GM23338 (cell line): Measurements from ENCODE around the gene JAM3. TPM values are rescaled to one million over a fixed set of nuclear protein-coding genes. Genes with fewer than 3 reads are reported as not detected.

Experiments
- ATAC-seq: fragments of 200-7000 bp; cut with Tn5 transposase; 3 replicates; pipeline ENCODE4 v1.9.1; 2020
- DNase-seq: peaks from one replicate; pipeline ENCODE4 v3.0.0-alpha.2; 2015; ENCODE audit warnings: low spot score
- H2AFZ ChIP-seq: fragments of 200-600 bp; sonication (generic); 2 replicates; pipeline ENCODE4 v1.8.0; 2016; ENCODE audit warnings: antibody characterized with exemption, mild to moderate bottlenecking, moderate library complexity
- H3F3A ChIP-seq: fragments of 200-600 bp; sonication (generic); replicated peaks from 2 replicates; pipeline ENCODE4 v1.8.0; 2017; ENCODE audit warnings: antibody characterized with exemption, mixed run types, low read depth
- H3K27ac ChIP-seq: fragments of 200-600 bp; sonication (generic); 2 replicates; pipeline ENCODE4 v1.6.1; 2016; ENCODE audit warnings: low read depth
- H3K27me3 ChIP-seq: fragments of 200-600 bp; sonication (generic); 2 replicates; pipeline ENCODE4 v1.8.0; 2016; ENCODE audit warnings: mild to moderate bottlenecking, mixed run types, moderate library complexity; ENCODE audit not compliant: insufficient read depth
- H3K36me3 ChIP-seq: fragments of 200-600 bp; sonication (generic); 2 replicates; pipeline ENCODE4 v1.8.0; 2016; ENCODE audit warnings: mild to moderate bottlenecking; ENCODE audit not compliant: insufficient read depth
- H3K4me1 ChIP-seq: fragments of 200-600 bp; sonication (generic); 2 replicates; pipeline ENCODE4 v1.8.0; 2016; ENCODE audit warnings: mild to moderate bottlenecking, moderate library complexity; ENCODE audit not compliant: insufficient read depth
- H3K4me2 ChIP-seq: fragments of 200-600 bp; sonication (generic); 2 replicates; pipeline ENCODE4 v1.7.1; 2017; ENCODE audit warnings: mixed run types
- H3K4me3 ChIP-seq: fragments of 200-600 bp; sonication (generic); 2 replicates; pipeline ENCODE4 v1.6.1; 2016; ENCODE audit warnings: mixed run types
- H3K79me2 ChIP-seq: fragments of 200-600 bp; sonication (generic); replicated peaks from 2 replicates; pipeline ENCODE4 v1.8.0; 2017; ENCODE audit warnings: mild to moderate bottlenecking; ENCODE audit not compliant: insufficient read depth
- H3K9me2 ChIP-seq: fragments of 200-600 bp; sonication (generic); 2 replicates; pipeline ENCODE4 v1.8.0; 2017; ENCODE audit not compliant: insufficient read depth
- H4K20me1 ChIP-seq: fragments of 200-600 bp; sonication (generic); replicated peaks from 2 replicates; pipeline ENCODE4 v1.8.0; 2017; ENCODE audit warnings: mild to moderate bottlenecking; ENCODE audit not compliant: insufficient read depth
- H3K27ac Mint-ChIP-seq: 2 replicates; pipeline ENCODE4 v1.8.0; 2020; ENCODE audit warnings: inconsistent platforms, mild to moderate bottlenecking, moderate library complexity, mixed read lengths
- H3K27me3 Mint-ChIP-seq: 3 replicates; pipeline ENCODE4 v1.8.0; 2022; ENCODE audit warnings: low read depth, mild to moderate bottlenecking, moderate library complexity, mixed read lengths, inconsistent platforms; ENCODE audit not compliant: insufficient read depth, poor library complexity
- H3K36me3 Mint-ChIP-seq: 3 replicates; pipeline ENCODE4 v1.8.0; 2021; ENCODE audit warnings: low read depth, mild to moderate bottlenecking, inconsistent platforms, moderate library complexity, mixed read lengths
- H3K4me1 Mint-ChIP-seq: 3 replicates; pipeline ENCODE4 v1.8.0; 2020; ENCODE audit warnings: mild to moderate bottlenecking, inconsistent platforms, mixed read lengths
- H3K4me3 Mint-ChIP-seq: 3 replicates; pipeline ENCODE4 v1.8.0; 2021; ENCODE audit warnings: moderate library complexity, mild to moderate bottlenecking, inconsistent platforms, mixed read lengths
- H3K9me3 Mint-ChIP-seq: 3 replicates; pipeline ENCODE4 v1.8.0; 2020; ENCODE audit warnings: moderate library complexity, mild to moderate bottlenecking, inconsistent platforms, mixed read lengths
- CREB1 ChIP-seq: fragments of 250-450 bp; sonication (Bioruptor Pico); IDR thresholded peaks from 2 replicates; pipeline ENCODE4 v1.5.0; 2020; ENCODE audit warnings: low read depth, mild to moderate bottlenecking, moderate library complexity
- EZH2phosphoT487 ChIP-seq: fragments of 200-600 bp; sonication (generic); IDR thresholded peaks from one replicate; pipeline ENCODE4 v1.8.1; 2018; ENCODE audit warnings: antibody characterized with exemption; ENCODE audit not compliant: unreplicated experiment
- REST ChIP-seq: IDR thresholded peaks from one replicate; pipeline ENCODE4 v1.6.1; 2018; ENCODE audit warnings: antibody characterized with exemption; ENCODE audit not compliant: unreplicated experiment
- ZNF331 ChIP-seq: fragments of 250-450 bp; sonication (Bioruptor Pico); IDR thresholded peaks from 2 replicates; pipeline ENCODE4 v1.5.0; 2020; ENCODE audit warnings: low read depth, mild to moderate bottlenecking, moderate library complexity
- ZNF462 ChIP-seq: fragments of 250-450 bp; sonication (Bioruptor Pico); IDR thresholded peaks from 2 replicates; pipeline ENCODE4 v1.5.0; 2020; ENCODE audit warnings: mild to moderate bottlenecking, moderate library complexity
- polyA plus RNA-seq: library from polyadenylated mRNA; unstranded; fragments of >200 nt; fragmentation: Nextera tagmentation; extraction: Ambion mirVana; gene quantifications from 2 replicates; pipeline ENCODE4 v1.2.1, GENCODE V29; 2016
- total RNA-seq: library from RNA; depleted of rRNA; stranded (reverse); fragments of >200 nt; shearing (Covaris generic); gene quantifications from 2 replicates; pipeline ENCODE4 v1.2.3, GENCODE V29; 2014

The JAM3 gene
- total and polyA plus RNA-seq, 2 experiments from 2014 or later = 14.1 to 41.5 TPM

GRCh38 chr11:134032501-134033091 lies 36.3 kb upstream of the JAM3 start:
- no peaks in the 10 kb centered on the region for H3K36me3 Mint-ChIP-seq
- H3K4me1 Mint-ChIP-seq = peaks cover 41% of the 10 kb centered on the region
- Histone ChIP-seq H3K79me2 (no peaks in the 10 kb centered on the region), H2AFZ (no peak overlapping the region; the same call in 1 of the 2 replicates), H3K36me3 (no peaks in the 10 kb centered on the region), H3K4me1 (peaks cover 21% of the 10 kb centered on the region), H3K27ac (no peak overlapping the region), H3K27me3 (no peaks in the 10 kb centered on the region; the same call in 1 of the 2 replicates), H3K4me3 (no peak overlapping the region), H4K20me1 (no peaks in the 10 kb centered on the region; the same call in 1 of the 2 replicates), H3K4me2 (no peak overlapping the region), H3K9me2 (no peaks in the 10 kb centered on the region), H3F3A (peaks cover 16% of the 10 kb centered on the region)
- TF ChIP-seq EZH2phosphoT487 = no peak
- no peak for TF ChIP-seq CREB1 (CRISPR knock-in tag)
- TF ChIP-seq ZNF462 (CRISPR knock-in tag) = no peak
- no peak for TF ChIP-seq REST
- no peak for TF ChIP-seq ZNF331 (CRISPR knock-in tag)
- DNase-seq = no peak
- H3K27ac Mint-ChIP-seq = no peak overlapping the region
- H3K4me3 Mint-ChIP-seq = no peak overlapping the region
- no peak for ATAC-seq
- H3K27me3 Mint-ChIP-seq = peaks cover 36% of the 10 kb centered on the region
- no peaks in the 10 kb centered on the region for H3K9me3 Mint-ChIP-seq
